Measurements from ENCODE around the gene ADGRL3.

Gene ADGRL3

DNA sequence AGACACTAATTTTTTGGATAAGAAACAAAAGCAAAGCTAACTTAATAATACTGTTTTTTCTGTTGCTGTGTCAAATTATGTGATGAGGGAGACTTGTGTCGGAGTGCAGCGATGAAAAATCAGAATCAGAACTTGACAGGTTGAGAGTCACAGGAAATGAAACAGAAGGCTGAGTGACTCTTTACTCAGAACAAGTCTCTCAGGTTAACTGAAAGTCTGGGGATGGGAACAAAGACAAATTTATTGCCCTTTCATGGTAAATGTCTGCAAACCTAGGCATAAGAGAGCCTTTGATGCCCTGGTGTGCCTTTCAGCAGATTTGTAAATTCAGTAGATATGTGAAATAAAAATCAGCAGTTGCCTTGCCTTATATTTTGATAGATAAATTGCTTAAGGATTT is 96.0 kb downstream of the ADGRL3 start:
- H3K4me1 ChIP-seq (ENCODE audit: control insufficient read depth, insufficient read depth, low read length): no peaks in the 10 kb centered on the region
- H3K27ac ChIP-seq (ENCODE audit: extremely low read depth, low read depth, low read length): no peak overlapping the region
- TF ChIP-seq REPIN1 (tag by site-specific recombination; IDR thresholded peaks at IDR 0.05; ENCODE audit: low read depth): no peak
- no peak for TF ChIP-seq ZNF777 (tag by site-specific recombination; IDR thresholded peaks at IDR 0.05; ENCODE audit: borderline replicate concordance)
- TF ChIP-seq IKZF3 (tag by site-specific recombination; IDR thresholded peaks at IDR 0.05): no peak
- no peak for TF ChIP-seq OVOL3 (tag by site-specific recombination; IDR thresholded peaks at IDR 0.05)
- no peak for TF ChIP-seq ZNF37A (tag by site-specific recombination; IDR thresholded peaks at IDR 0.05)
- TF ChIP-seq, protein P1, sequence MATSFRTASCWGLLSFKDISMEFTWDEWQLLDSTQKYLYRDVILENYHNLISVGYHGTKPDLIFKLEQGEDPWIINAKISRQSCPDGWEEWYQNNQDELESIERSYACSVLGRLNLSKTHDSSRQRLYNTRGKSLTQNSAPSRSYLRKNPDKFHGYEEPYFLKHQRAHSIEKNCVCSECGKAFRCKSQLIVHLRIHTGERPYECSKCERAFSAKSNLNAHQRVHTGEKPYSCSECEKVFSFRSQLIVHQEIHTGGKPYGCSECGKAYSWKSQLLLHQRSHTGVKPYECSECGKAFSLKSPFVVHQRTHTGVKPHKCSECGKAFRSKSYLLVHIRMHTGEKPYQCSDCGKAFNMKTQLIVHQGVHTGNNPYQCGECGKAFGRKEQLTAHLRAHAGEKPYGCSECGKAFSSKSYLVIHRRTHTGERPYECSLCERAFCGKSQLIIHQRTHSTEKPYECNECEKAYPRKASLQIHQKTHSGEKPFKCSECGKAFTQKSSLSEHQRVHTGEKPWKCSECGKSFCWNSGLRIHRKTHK (tag by site-specific recombination; IDR thresholded peaks at IDR 0.05): no peak
- no peak for TF ChIP-seq ZNF658 (tag by site-specific recombination; IDR thresholded peaks at IDR 0.05)
- no peak for TF ChIP-seq ZNF529 (tag by site-specific recombination; IDR thresholded peaks at IDR 0.05; ENCODE audit: insufficient replicate concordance)
- no peak for TF ChIP-seq PRDM2 (tag by site-specific recombination; IDR thresholded peaks at IDR 0.05; ENCODE audit: borderline replicate concordance)
- TF ChIP-seq ZNF626 (tag by site-specific recombination; IDR thresholded peaks at IDR 0.05): no peak
- TF ChIP-seq ZNF214 (tag by site-specific recombination; IDR thresholded peaks at IDR 0.05; ENCODE audit: borderline replicate concordance): no peak
- no peak for TF ChIP-seq ZNF354C (tag by site-specific recombination; IDR thresholded peaks at IDR 0.05; ENCODE audit: borderline replicate concordance, low read depth)
- no peak for TF ChIP-seq MYNN (tag by site-specific recombination; IDR thresholded peaks at IDR 0.05; ENCODE audit: borderline replicate concordance)
- no peak for TF ChIP-seq ZNF677 (tag by site-specific recombination; IDR thresholded peaks at IDR 0.05)
- TF ChIP-seq ZFHX2 (tag by site-specific recombination; conservative IDR thresholded peaks at IDR 0.05): no peak
- no peaks in the 10 kb centered on the region for H3K9me3 ChIP-seq (ENCODE audit: control insufficient read depth, insufficient read depth, low read depth, low read length)
- ChIA-PET POLR2A (no interaction called here), CTCF (no interaction called here)
- no peaks in the 10 kb centered on the region for H3K36me3 ChIP-seq (ENCODE audit: control insufficient read depth in 2 of 2, insufficient read depth in 1 of 2, low read length in 2 of 2)
- H3K4me3 ChIP-seq (ENCODE audit: low read depth, low read length): no peak overlapping the region

GRCh38 chr4:61298178-61298740 is 98.1 kb downstream of the ADGRL3 start:
- no peak overlapping the region for H3K27ac ChIP-seq (ENCODE audit: extremely low read depth, low read depth, low read length)
- H3K4me1 ChIP-seq (ENCODE audit: control insufficient read depth, insufficient read depth, low read length): no peaks in the 10 kb centered on the region
- no peak overlapping the region for H3K4me3 ChIP-seq (ENCODE audit: low read depth, low read length)
- ChIA-PET CTCF (no interaction called here), POLR2A (no interaction called here)
- H3K9me3 ChIP-seq (ENCODE audit: control insufficient read depth, insufficient read depth, low read depth, low read length): no peaks in the 10 kb centered on the region
- no peaks in the 10 kb centered on the region for H3K36me3 ChIP-seq (ENCODE audit: control insufficient read depth in 2 of 2, insufficient read depth in 1 of 2, low read length in 2 of 2)
- no peak for TF ChIP-seq ZNF514 (tag by site-specific recombination; IDR thresholded peaks at IDR 0.05)
- TF ChIP-seq, protein P2, sequence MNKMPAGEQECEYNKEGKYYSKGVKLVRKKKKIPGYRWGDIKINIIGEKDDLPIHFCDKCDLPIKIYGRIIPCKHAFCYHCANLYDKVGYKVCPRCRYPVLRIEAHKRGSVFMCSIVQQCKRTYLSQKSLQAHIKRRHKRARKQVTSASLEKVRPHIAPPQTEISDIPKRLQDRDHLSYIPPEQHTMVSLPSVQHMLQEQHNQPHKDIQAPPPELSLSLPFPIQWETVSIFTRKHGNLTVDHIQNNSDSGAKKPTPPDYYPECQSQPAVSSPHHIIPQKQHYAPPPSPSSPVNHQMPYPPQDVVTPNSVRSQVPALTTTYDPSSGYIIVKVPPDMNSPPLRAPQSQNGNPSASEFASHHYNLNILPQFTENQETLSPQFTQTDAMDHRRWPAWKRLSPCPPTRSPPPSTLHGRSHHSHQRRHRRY (tag by site-specific recombination; IDR thresholded peaks at IDR 0.05): no peak
- TF ChIP-seq OVOL3 (tag by site-specific recombination; IDR thresholded peaks at IDR 0.05): no peak
- TF ChIP-seq ZNF311 (tag by site-specific recombination; IDR thresholded peaks at IDR 0.05; ENCODE audit: borderline replicate concordance): no peak
- TF ChIP-seq ZNF701 (tag by site-specific recombination; IDR thresholded peaks at IDR 0.05): no peak
- no peak for TF ChIP-seq ZNF561 (tag by site-specific recombination; IDR thresholded peaks at IDR 0.05; ENCODE audit: borderline replicate concordance)
- no peak for TF ChIP-seq ZNF280D (tag by site-specific recombination; IDR thresholded peaks at IDR 0.05)
- TF ChIP-seq ZNF792 (tag by site-specific recombination; IDR thresholded peaks at IDR 0.05): no peak
- TF ChIP-seq ZBTB48 (tag by site-specific recombination; IDR thresholded peaks at IDR 0.05): no peak
- TF ChIP-seq ZNF341 (tag by site-specific recombination; IDR thresholded peaks at IDR 0.05; ENCODE audit: low read depth): no peak
- no peak for TF ChIP-seq ZNF354C (tag by site-specific recombination; IDR thresholded peaks at IDR 0.05; ENCODE audit: borderline replicate concordance, low read depth)

All from HEK293 (cell line).